Germinal center (tissue), 1 donor: Measurements from ENCODE around the gene FUT8.

Experiments
- DNase-seq: peaks from one replicate; pipeline ENCODE4 v3.0.0; 2012; ENCODE audit warnings: mixed read lengths, low spot score

FUT8 gene

GRCh38 chr14:65558363-65558762, 145.8 kb downstream of the FUT8 start:
- DNase-seq, result no peak

- no peak for DNase-seq
These were observed 148.0 kb downstream of the FUT8 start for GRCh38 chr14:65560340-65561027.

- no peak for DNase-seq
These were observed 151.8 kb downstream of the FUT8 start for GRCh38 chr14:65564370-65564769.

- DNase-seq, result no peak
These were observed 153.4 kb downstream of the FUT8 start for GRCh38 chr14:65565948-65566347.

- DNase-seq, result no peak
These were observed 154.4 kb downstream of the FUT8 start for GRCh38 chr14:65566820-65567522.

- DNase-seq, result no peak
These were observed 162.1 kb downstream of the FUT8 start for GRCh38 chr14:65574611-65575010.

- DNase-seq, result no peak
These were observed 162.9 kb downstream of the FUT8 start for GRCh38 chr14:65575389-65575788.

- no peak for DNase-seq
These were observed 168.4 kb downstream of the FUT8 start for GRCh38 chr14:65580973-65581372.

- no peak for DNase-seq
These were observed 168.8 kb downstream of the FUT8 start for GRCh38 chr14:65581378-65581777.

GRCh38 chr14:65581799-65582198, 169.3 kb downstream of the FUT8 start:
- no peak for DNase-seq

- no peak for DNase-seq
These were observed 172.7 kb downstream of the FUT8 start for GRCh38 chr14:65585216-65585615.

GRCh38 chr14:65588426-65589140, 176.1 kb downstream of the FUT8 start:
- DNase-seq, result no peak

GRCh38 chr14:65594153-65594881, 181.8 kb downstream of the FUT8 start:
- DNase-seq, result no peak

GRCh38 chr14:65594882-65595237, 182.3 kb downstream of the FUT8 start:
- no peak for DNase-seq

GRCh38 chr14:65599375-65599774, 186.8 kb downstream of the FUT8 start:
- DNase-seq, result no peak

- DNase-seq, result no peak
These were observed 188.2 kb downstream of the FUT8 start for GRCh38 chr14:65600742-65601141.

GRCh38 chr14:65604535-65604934, 192.0 kb downstream of the FUT8 start:
- DNase-seq, result no peak

GRCh38 chr14:65604936-65605335, 192.4 kb downstream of the FUT8 start:
- DNase-seq, result no peak

- no peak for DNase-seq
These were observed 193.9 kb downstream of the FUT8 start for GRCh38 chr14:65606460-65606859.

GRCh38 chr14:65613131-65613650, 200.7 kb downstream of the FUT8 start:
- no peak for DNase-seq

- DNase-seq, result no peak
These were observed 206.5 kb downstream of the FUT8 start for GRCh38 chr14:65618996-65619395.

- no peak for DNase-seq
These were observed 207.7 kb downstream of the FUT8 start for GRCh38 chr14:65620195-65620594.
